Amniotic stem cell (primary cell): ENCODE results near the gene SLC12A9.
"Not testable (repeated sequence)": the region's sequence is repeated elsewhere in the genome, so short reads cannot be mapped to it uniquely, and the experiment has no call there.

Experiments
- DNase-seq: peaks from one replicate; lab custom pipeline; 2025; lab: John Stamatoyannopoulos, UW

SLC12A9 gene

DNA sequence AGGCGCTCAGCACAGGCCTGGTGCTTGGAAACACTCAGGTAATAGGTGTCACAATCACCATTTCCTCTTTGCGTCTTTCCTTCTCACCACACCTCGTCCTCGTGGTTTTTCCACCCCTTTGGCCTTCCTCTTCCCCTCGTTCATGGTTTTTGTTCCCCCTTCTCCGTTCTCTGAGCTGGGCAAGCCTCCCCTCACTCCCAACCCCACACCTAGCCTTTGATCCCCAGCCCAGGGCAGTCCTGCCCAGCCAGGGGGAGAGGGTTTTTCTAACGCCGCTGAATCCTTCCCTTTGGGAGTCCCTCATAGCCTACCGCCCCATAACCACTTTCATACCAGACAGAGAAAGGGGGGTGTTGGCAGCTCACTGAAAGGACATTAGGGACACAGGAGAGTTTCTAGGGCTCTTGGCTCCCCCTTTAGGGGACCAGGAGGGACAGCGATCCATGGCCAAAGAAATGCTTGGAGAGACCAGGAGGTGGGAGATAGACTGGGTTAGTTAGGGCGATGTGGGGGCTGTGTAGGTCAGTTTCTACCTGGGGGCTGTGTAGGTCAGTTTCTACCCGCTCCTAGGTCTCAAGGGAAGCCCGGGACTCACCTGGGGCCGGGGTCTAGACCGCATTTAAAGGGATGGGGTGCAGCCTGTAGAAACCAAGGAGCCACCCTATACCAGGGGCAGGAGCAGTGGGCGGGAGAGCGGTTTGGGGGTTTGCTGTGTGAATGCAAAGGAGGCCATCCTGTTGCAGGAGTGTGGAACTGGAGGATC lies 26.6 kb upstream of the SLC12A9 start:
- peak; percentile 10 for DNase-seq

DNA sequence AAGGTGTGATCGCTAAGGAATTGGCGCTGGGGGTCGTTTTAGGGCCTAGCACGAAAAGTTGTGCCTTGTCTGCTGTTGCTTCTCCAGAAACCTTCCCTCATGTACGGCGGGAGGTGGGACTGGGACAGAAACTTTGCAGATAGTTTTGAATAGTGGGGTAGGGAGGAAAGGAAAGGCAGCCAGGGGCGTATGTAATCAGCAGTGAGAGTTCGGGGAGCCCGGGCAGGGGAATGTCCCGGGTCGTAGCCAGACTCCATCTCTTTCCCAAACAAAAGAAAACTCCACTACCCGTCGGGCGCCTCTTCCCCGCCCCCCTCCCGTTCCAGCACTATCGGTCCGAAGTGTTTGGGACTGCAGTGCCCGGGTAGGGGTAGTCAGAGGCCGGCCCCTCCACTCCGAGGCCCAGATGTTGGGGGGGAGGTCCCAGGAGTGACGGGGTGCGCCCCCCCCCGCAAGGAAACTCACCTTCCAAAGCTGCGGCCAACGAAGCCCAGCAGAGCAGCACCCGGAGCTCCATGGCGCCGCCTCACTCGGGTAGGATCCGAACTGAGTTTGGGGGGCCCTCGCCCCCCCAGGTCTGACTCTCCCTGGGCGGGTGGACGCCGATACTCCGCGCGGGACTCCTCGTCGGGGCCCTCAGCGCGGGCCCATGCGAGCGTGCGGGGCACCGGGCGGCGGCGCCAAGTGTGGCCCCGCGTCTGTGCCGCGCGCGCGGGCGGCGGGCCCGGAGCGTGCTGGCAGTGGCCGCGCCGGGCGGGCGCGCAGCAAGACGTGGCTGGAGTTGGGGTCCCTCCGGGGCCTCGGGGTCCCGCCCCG lies 25.8 kb upstream of the SLC12A9 start:
- no peak for DNase-seq

DNA sequence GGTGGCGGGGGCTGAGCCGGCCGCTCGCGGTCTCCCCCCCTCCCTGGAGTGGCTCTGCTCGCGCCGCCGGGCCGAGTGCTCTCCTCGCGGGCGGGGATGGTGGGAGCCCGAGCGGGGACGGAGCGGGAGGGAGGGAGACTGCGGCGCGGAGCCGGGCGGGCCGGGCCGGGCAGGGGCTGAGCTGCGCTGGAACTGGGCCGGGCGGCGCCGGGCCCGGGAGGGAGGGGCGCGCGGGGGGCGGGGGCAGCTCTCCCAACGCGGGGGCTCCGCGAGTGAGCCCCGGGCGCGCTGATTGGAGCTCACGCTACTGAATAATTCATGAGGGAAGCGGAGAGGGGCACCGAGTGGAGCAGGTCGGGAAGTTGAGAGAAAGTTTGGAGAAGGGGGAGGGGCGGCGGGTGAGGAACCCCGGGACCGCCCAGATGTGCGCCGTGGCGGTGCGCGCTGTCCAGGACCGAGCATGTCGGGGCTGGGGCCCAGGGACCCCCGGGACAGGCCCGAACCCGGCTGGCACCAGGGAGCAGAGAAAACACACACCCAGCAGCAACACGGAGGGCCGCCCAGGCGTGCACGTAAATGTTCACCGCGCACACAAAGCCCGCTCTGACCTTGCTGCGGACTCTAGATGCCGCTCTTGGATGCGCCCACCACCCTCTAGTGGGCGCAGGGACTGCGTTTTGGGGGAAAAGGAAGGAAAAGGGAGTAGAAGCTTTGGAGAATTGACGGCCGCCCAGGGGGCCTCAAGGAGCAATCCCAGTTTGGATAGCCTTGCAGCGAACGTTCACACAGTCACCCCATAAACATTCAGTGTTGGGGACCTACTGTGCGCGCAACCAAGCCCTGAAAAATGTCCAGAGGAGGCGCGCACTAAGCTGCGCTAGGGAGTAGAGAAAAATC lies 24.9 kb upstream of the SLC12A9 start, which contains the start of gene EPHB4:
Gene EPHB4, minus strand, starts transcription at position 194 of the 897 bp plus-strand sequence. CDS start 493 bp downstream, outside the sequence.
- peak; percentile 83 for DNase-seq

DNA sequence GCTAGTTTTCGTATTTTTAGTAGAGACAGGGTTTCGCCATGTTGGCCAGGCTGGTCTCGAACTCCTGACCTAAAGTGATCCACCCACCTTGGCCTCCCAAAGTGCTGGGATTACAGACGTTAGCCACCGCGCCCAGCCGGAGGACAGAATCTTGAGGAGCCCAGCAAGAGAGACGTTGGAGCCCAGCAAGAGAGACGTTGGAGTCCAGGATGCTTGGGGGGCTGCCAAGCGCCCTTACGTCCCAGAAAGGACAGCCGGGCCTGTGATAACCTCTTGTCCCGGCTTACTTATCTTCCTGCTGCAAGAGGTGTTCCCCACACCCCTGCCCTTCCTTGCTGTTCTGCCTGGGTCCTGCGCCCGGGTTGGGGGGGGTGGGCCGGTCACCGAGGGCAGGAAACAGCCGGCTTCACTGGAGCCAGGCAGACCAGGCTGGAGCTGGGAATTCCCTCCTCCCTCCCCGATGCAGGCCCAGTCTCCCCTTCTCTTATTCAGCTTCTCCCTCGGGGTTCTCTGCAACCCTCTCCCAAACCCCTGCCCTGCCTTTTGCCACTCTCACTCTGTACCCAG lies 23.3 kb upstream of the SLC12A9 start:
- no peak for DNase-seq

DNA sequence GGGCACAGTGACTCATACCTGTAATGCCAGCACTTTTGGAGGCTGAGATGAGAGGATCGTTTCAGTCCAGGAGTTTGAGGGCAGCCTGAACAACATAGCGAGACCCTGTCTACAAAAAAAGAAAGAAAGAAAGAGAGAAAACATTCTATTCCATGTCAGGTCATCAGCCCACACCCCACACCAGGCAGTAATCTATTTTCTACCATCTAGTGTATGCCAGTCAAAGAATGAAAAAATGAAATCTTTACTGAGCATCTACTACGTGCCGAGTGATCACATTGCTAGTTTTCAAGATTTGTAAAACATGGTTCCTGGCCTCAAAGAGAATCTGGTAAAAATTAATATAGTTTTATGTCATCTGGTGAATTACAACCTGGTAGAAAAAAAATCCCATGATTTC lies 22.1 kb upstream of the SLC12A9 start:
- DNase-seq, result no peak

DNA sequence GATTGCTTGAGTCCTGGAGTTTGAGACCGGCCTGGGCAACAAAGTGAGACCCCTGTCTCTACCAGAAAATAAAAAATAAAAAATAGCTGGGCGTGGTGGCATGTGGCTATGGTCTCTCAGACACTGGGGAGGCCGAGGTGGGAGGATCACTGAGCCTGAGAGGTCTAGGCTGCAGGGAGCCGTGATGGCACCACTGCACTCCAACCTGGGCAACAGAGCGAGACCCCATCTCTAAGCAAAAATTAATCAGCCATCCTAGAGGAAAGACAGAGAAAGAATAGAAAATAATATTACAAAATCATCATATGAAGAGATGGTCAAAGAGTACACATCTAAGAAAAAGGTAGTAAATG lies 20.3 kb upstream of the SLC12A9 start:
- DNase-seq, result no peak

DNA sequence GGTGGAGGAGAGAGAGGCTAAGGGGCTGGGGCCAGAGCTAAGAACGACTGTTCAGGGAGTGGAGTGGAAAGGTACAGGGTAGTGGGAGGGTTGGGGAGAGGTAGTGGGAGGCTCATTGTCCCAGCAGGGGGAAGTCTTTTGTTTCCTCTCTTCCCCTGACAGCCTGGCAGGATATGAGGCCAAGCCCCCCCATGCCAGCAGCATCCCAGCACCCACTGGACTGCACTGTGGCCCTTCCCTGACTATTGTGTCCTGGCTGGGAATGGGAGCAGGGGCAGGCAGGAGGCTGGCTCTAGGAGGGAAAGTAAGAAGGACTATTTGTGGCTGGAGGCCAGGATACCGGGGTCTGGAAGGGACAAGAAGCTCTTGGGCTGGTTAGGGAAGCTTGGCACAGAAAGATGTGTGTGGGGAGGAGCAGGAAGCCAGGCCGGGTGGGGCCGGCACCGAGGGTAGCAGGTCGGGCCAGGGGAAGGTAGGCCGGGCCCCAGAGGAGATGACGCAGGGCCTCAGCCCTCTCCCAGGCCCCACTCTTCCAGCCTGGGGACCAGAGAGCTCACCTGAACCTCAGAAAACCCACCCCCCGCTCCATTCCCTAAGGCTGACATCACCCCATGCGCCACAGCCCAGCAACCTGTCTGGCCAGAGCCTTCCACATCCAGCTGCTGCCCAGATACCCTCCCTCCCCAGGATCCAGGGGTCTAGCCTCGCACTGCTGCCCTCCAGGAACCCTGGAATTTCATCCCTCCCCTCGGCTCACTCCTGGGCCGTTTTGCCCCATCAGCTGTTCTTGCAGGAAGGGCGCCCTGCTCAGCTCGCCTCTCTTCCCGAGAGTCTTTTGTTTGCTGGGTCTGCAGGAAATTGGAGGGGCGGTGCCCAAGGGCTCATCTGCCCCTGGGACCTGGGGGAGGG lies 16.4 kb upstream of the SLC12A9 start:
- DNase-seq, result no peak

DNA sequence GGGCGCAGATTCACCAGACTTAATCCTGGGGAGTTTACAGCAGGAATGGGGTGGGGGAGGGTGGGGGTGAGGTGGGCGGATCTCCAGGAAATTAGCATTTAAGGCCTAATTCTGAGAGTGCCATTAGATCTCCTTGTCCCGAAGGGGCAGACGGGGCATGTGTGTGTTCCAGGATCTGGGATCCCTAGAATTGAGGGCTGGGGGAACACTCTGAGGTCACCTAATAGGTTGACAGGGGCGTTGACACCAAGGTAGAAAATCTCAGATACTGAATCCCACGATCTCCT lies 15.8 kb upstream of the SLC12A9 start:
- DNase-seq, result no peak

DNA sequence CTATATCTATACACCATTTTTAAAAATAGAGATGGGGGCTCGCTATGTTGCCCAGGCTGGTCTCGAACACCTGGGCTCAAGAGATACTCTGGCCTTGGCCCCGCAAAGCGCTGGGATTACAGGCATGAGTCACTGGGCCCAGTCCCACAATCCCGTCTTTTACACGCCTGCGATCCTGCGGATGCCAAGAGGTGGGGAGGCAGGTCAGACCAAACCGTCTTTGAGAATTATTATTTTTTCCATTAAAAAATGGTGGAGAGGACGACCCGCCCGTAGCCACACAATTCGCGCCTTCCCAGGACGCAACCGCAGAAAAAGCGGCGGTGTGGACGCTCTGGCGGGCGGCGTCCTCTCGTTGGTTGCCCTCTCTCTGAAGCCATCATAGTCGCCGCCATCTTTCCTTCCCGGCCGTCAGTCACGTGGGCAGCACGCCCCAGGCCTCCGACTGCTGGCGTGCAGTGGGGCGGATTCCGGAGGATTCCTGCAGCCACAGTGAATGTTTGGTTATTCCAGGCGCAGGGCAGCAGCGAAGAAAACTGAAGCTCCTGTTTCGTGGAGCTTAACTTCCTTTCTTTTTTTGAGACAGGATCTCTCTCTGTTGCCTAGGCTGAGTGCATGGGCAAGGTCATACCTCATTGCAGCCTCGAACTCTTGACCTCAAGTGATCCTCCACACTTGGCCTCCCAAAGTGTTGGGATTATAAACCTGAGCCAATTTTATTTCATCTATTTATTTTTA lies 15.2 kb upstream of the SLC12A9 start:
- DNase-seq, result peak; percentile 72

DNA sequence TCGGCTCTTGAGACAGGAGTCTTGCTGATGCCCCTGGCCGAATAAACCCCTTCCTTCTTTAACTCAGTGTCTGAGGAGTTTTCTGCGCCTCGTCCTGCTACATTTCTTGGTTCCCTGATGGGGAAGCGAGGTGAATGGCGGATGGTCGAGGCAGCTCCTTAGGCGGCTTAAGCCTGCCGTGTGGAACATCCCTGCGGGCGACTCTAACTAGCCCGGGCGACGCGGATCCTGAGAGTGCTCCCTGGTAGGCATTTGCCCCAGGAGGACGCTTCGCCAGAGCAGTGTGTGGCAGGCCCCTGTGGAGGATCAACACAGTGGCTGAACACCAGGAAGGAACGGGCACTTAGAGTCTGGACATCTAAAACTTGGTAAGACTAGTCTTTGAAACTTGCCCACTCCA lies 13.2 kb upstream of the SLC12A9 start:
- DNase-seq, result no peak

DNA sequence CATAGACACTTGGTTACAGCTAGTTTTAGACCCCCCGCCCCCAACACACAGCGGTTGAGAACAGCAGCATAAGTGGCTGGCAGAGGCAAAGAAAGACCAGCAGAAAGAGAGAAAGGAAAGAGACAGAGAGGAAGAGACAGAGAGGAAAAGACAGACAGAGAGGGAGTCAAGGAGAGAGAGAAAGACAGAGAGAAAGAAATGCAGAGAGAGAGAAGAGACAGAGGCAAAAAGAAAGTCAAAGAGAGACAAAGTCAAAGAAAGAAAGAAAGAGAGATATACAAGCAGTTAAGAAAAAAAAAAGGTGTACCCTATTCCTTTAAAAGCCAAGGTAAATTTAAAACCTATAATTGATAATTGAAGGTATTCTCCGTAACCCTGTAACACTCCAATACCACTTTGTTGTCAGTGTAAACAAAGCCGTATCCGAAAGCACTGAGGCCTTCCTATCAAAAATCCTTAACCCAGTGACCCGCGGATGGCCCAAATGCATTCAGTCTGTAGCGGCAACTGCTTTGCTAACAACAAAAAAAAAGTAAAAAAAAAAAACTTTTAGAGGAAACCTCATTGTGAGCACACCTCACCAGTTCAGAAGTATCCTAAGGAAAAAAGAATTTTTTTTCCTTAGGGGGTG lies 11.9 kb upstream of the SLC12A9 start:
- DNase-seq, result no peak

DNA sequence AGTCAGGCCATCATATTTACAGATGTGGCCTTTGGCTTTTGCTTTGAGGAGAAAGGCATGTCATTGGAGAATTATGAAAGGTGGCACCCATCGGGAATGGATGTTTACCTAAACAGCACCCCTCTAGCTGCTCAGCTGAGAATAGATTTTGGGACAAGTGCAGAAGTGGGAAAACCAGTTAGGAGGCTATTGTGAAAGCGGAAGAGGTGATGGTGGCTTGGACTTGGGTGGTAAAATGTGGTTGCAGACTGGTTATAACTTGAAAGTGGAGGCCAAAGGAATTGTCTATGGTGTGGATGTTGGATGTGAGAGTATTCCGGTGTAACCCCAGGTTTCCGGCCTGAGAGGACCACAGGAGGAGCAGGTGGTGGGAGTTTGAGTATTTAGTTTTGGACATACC lies 5.2 kb upstream of the SLC12A9 start:
- no peak for DNase-seq

DNA sequence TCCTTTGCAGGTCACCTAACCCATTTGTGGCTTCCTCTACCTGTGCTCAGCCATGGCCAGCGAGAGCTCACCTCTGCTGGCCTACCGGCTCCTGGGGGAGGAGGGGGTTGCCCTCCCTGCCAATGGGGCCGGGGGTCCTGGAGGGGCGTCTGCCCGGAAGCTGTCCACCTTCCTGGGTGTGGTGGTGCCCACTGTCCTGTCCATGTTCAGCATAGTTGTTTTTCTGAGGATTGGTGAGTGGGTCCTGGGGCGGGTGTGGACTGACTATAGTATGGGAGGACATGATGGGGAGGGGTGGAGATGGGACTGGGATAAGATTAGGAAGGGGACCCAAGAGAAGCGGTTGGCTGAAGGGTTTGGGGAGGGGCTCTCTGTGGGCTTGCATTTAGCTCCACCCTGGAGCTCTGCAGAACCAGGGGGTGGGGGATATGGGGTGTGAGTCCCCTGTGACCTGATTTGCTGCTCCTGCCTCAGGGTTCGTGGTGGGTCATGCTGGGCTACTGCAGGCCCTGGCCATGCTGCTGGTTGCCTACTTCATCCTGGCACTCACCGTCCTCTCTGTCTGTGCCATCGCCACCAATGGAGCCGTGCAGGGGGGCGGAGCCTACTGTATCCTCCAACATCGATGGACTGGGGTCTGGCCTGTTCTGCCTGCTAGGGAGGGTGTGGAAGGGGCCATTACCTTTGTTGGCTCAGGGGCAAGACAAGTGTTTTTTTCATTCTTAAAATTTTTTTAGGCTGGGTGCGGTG lies 1.8 kb downstream of the SLC12A9 start:
- no peak for DNase-seq

DNA sequence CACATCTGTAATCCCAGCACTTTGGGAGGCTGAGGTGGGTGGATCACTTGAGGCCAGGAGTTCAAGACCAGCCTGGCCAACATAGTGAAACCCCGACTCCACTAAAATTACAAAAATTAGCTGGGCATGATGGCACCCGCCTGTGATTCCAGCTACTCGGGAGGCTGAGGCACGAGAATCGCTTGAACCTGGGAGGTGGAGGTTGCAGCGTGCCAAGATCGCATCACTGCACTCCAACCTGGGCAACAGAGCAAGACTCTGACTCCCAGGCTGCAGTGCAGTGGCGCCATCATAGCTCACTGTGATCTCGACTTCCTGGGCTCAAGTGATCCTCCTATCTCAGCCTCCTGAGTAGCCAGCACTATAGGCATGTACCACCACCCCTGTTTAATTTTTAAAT lies 2.4 kb downstream of the SLC12A9 start:
- not testable (repeated sequence) for DNase-seq

DNA sequence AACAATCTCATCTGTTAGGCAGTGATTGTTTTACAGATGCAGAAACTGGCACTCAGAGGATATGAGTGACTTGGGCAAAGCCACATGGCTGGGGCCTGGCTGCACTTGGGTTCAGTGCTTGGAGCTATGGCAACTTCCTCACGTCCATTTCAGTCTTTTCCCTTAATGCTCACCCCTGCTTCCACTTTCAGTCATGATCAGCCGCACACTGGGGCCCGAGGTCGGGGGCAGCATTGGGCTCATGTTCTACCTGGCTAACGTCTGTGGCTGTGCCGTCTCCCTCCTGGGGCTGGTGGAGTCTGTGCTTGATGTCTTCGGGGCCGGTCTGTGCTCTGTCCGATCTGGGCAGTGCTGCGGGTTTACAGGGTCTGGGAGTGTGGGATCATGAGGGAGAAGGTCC lies 3.0 kb downstream of the SLC12A9 start:
- no peak for DNase-seq

DNA sequence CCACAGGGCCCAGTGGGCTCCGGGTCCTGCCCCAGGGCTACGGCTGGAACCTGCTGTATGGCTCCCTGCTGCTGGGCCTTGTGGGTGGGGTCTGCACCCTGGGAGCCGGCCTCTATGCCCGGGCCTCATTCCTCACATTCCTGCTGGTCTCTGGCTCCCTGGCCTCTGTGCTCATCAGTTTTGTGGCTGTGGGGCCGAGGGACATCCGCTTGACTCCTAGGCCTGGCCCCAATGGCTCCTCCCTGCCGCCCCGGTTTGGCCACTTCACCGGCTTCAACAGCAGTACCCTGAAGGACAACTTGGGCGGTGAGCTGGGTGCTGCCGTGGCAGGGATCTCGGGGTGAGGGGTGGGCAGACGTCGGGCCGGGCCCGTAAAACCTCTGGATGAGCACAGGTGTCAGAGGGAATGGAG lies 4.4 kb downstream of the SLC12A9 start:
- DNase-seq, result no peak

DNA sequence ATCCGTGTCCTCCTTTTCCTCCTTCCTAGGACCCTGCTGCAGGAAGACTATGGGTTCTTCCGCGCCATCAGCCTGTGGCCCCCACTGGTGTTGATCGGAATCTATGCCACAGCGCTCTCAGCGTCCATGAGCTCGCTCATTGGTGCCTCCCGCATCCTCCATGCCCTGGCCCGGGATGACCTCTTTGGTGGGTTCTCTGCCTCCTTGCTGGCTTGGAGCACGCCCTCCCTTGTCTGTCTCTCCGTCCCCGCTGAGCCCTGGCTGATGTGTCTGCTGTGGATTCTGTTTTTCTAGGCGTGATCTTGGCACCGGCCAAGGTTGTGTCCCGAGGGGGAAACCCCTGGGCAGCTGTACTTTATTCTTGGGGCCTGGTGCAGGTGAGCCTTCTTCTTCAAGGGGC lies 7.3 kb downstream of the SLC12A9 start:
- no peak for DNase-seq

DNA sequence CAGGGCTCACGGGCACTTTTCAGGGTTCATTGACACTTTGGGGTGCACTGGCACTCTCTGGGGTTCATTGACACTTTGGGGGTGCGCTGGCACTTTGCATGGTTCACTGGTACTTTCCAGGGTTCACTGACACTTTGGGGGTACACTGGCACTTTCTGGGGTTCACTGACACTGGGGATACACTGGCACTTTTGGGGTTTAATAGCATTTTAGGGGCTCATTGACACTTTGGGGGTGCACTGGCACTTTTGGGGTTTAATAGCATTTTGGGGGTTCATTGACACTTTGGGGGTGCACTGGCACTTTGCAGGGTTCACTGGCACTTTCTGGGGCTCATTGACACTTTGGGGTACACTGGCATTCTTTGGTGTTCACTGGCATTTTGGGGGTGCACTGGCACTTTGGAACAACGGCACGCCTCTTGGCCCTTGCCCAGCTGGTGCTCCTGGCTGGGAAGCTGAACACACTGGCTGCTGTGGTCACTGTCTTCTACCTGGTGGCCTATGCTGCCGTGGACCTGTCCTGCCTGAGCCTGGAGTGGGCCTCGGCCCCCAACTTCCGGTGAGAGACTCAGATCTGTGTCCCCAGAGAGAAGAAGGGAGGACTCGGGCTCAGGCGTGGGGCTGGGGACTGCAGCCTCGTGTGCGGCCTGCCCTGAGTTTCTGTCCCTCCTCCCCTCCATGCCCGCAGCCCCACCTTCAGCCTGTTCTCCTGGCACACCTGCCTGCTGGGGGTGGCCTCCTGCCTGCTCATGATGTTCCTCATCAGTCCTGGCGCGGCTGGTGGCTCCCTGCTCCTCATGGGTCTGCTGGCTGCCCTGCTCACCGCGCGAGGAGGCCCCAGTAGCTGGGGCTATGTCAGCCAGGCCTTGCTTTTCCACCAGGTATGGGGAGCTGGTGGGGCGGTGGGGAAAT lies 8.4 kb downstream of the SLC12A9 start:
- DNase-seq, result no peak
